ENCODE measurements around the gene FAM120AOS.
"Not testable (repeated sequence)": the region's sequence is repeated elsewhere in the genome, so short reads cannot be mapped to it uniquely, and the experiment has no call there.

- not testable (repeated sequence) for TF ChIP-seq CTCF (conservative IDR thresholded peaks at IDR 0.05); ZFX (IDR thresholded peaks at IDR 0.05)
Measured at GRCh38 chr9:93439301-93439700, 14.1 kb downstream of the FAM120AOS start.

Measured in C4-2B (cell line).